Right cardiac atrium (tissue), 5 donors: Measurements from ENCODE around the gene HOXC11. TPM values are rescaled to one million over a fixed set of nuclear protein-coding genes. Genes with fewer than 3 reads are reported as not detected.

ENCODE experiments used
- ATAC-seq, 2 donors: fragments of 200-7000 bp; cut with Tn5 transposase; one replicate each; pipeline versions ENCODE4 v1.8.0 to v1.9.1; 2020; ENCODE audit warnings: moderate library complexity in 2 of 2, mild to moderate bottlenecking in 1 of 2
- DNase-seq, 3 donors: peaks; one replicate each; pipeline ENCODE4 v3.0.0-alpha.2; 2020
- H3K27ac ChIP-seq: one replicate; pipeline ENCODE4 v1.5.1; 2013; ENCODE audit warnings: mild to moderate bottlenecking, low read length, control low read depth, moderate library complexity
- H3K27me3 ChIP-seq: one replicate; pipeline ENCODE4 v1.6.1; 2013; ENCODE audit not compliant: control insufficient read depth, insufficient read depth
- H3K4me1 ChIP-seq: one replicate; pipeline ENCODE4 v1.6.1; 2013; ENCODE audit warnings: low read length; ENCODE audit not compliant: control insufficient read depth, insufficient read depth
- H3K4me3 ChIP-seq: one replicate; pipeline ENCODE4 v1.5.1; 2013; ENCODE audit warnings: low read length, control low read depth
- H3K9me3 ChIP-seq: one replicate; pipeline ENCODE4 v1.6.1; 2013; ENCODE audit warnings: low read length; ENCODE audit not compliant: control insufficient read depth
- WGBS: extraction: QIAGEN DNeasy Blood & Tissue Kit; methylation state at CpG from one replicate; pipeline ENCODE4 v1.1.7; 2013; 5-methylcytosine and 5-hydroxymethylcytosine counted together
- intact Hi-C, 4 donors: fragments of 100-400 bp; cut with DNase I; formaldehyde crosslinking; loops; one replicate each; pipeline versions ENCODE4 v1.11.0 to v1.14.0; 2022 to 2023
- polyA plus RNA-seq: library from polyadenylated mRNA; stranded (reverse); fragments of 200-250 nt; gene quantifications from one replicate; pipeline ENCODE4 v1.2.3, GENCODE V29; 2013
- total RNA-seq, 4 donors: library from RNA; stranded (reverse); fragmentation: NEBNext Ultra II Directional; extraction: Animal tissue kit (Norgen Biotek cat#: 25700); gene quantifications; one replicate each; pipeline ENCODE4 v1.2.1, GENCODE V29; 2021
- donor health status: healthy with polysubstance abuse.
- donor health status: DM: no; HTN: yes; CAD: no.
- donor health status: DM: no; HTN: no; CAD: no.
- donor health status: DM: no; HTN: yes; CAD: no; lungs with severe emphysema.
- donor health status: DM: yes; HTN: yes; CAD: no.

HOXC11 gene
- total and polyA plus RNA-seq, 5 donors = not detected

DNA sequence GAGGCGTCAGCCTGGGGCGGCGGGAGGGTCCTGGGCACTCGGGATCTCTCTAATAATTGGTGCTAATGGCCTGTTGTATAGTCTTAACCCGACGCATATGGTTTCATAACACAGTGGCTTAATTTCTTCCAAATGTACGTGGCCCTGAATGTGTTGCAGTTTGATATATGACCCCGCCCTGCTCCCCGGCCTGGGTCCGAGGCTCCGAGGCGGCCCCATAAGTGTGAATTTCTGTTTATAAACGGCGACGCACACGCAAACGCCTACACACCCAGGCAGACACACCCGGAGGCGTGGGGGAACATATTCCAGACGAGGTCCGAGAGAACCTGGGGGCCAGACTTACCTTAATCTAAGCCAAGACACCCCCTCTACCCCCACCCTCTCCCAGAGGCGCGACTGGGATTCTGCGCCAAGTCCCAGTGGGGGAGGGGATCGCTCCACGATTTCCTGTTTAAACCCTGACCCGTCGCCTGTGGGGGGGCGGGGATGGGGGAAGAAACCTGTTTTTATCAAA lies 45.6 kb downstream of the HOXC11 start:
- DNase-seq (peak in 2 of 3 donors; percentile 68 to 69), ATAC-seq (no peak)
- Histone ChIP-seq H3K9me3 (no peaks in the 10 kb centered on the region), H3K4me1 (no peaks in the 10 kb centered on the region), H3K4me3 (peak overlapping the region; percentile 53), H3K27me3 (no peaks in the 10 kb centered on the region), H3K27ac (no peak overlapping the region)
- intact Hi-C loops = loop anchor here in 1 of 4 donors (10.0 kb wide), 1 partner anchor 346 kb away; the partner anchor contains the start of gene GPR84
- WGBS = 41% methylated on average over 29 of the region's 29 CpGs

DNA sequence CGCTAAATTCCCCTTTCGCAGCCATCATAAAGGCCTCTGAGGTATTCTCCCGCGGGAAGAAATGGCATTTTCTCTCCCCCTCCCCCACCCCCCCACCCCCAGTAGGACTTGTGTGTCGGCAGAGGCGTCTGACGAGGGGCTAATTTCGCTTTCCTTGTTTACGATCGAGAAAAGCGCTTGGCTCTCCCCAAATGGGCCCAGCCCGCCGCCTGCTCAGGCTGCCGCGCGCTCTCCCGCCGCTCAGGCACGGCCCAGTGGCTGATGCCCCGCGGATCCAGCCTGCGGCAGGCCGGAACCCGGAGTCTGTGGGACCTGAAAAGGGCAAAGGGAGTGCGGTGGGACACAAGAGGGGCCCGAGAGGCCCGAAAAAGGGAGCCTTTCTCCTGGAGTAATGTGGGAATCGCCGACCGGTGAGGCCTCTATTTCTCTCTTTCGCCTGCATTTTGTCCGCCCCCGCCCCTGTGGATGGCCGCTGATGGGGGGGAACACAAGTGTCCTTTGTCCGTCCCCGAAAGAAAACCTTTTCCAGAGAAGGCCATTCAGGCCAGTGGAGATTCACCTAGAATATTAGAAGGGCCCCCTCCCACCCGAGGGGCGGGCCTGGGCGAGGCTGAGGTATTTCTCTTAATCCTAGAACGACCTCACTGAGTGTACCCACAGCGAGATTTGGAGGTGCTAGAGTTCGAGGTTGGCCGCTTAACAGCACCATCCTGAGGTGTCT lies 46.3 kb downstream of the HOXC11 start:
- ATAC-seq (no peak), DNase-seq (no peak)
- 41% methylated on average over 43 of the region's 43 CpGs for WGBS
- Histone ChIP-seq H3K4me3 (no peak overlapping the region), H3K4me1 (no peaks in the 10 kb centered on the region), H3K9me3 (no peaks in the 10 kb centered on the region), H3K27me3 (no peaks in the 10 kb centered on the region), H3K27ac (no peak overlapping the region)
- intact Hi-C loops = loop anchor here in 1 of 4 donors (10.0 kb wide), 1 partner anchor 346 kb away; the partner anchor contains the start of gene GPR84

DNA sequence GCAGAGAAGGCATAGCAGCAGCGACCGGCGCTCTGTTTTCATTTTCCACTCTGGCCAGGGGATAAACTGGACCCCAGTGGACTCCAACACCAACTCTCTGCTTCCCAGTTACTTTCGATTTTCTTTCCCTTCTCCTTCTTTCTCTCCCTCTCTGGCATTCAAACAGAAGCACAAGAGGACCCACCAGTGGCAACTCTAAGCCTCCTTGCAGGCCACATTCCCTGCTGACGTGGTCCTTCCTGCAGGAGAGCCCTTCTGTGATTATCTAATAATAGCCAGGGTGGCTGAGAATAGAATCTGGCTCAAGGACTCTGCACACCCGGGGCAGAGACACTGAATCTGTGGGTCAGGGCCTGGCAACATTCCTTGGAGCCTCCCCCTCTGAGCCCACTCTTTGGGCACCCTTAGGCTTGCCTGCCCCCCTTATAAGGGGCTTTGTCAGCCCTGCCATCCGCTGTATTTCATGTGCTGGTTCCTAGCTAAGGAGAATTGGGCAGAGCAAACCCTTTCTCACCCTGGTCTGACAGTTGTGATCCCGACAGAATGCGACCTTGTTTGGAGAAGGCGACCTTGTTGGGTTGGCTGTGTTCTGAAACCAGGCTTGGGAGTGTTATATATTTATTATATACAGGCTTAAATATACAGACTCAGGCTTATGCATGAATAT lies 47.1 kb downstream of the HOXC11 start:
- ATAC-seq = peak; percentile 53
- no peak overlapping the region for H3K4me3 ChIP-seq
- whole genome bisulfite sequencing = 33% methylated on average over 10 of the region's 10 CpGs
- peak overlapping the region; percentile 38 for H3K27ac ChIP-seq
- intact Hi-C loops = loop anchor here in 1 of 4 donors (10.0 kb wide), 1 partner anchor 345 kb away; the partner anchor contains the start of gene GPR84
- no peaks in the 10 kb centered on the region for H3K27me3 ChIP-seq
- no peaks in the 10 kb centered on the region for H3K4me1 ChIP-seq
- no peaks in the 10 kb centered on the region for H3K9me3 ChIP-seq
- DNase-seq = no peak

DNA sequence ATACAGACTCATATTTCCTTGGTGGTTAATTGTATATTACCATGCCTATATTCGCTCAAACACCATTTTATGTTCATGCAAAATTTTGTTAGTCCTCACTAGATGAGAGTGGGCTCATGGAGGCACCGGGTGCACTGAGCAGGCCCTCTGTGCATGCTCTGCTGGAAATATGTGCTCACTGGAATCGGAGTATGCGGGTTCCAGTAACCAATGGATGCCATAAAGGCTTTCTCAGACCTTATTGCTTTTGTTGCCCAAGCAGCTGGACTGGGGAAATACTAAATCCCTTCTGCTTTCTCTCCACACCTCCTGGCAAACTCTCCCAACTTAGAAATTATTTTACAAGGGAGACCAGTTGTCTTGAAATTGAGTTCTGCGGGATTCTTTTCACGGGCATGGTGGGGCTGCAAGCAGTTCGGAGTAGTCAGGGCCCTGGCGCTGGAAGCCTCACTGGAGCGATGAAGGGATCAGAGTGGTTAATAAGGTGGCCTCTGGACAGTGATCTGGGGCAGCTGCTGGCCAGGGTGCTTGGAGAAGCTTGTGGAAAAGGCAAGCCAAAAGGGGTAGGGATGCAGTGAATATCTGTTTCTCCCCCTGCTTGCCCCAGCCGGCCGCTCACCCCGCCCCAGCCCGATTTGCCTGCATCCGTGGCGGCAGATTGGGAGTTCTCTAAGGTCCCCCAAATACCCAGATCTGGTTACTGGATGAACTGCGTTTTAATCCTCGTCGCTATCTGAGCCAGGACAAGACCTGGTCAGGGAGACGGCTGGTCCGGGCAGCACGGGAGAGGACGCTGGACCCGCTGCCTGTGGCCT lies 47.9 kb downstream of the HOXC11 start:
- Histone ChIP-seq H3K4me1 (no peaks in the 10 kb centered on the region), H3K4me3 (no peak overlapping the region), H3K9me3 (no peaks in the 10 kb centered on the region), H3K27ac (no peak overlapping the region), H3K27me3 (no peaks in the 10 kb centered on the region)
- intact Hi-C loops = no loop called here
- no peak for ATAC-seq
- DNase-seq = no peak
- 58% methylated on average over 23 of the region's 23 CpGs for WGBS

DNA sequence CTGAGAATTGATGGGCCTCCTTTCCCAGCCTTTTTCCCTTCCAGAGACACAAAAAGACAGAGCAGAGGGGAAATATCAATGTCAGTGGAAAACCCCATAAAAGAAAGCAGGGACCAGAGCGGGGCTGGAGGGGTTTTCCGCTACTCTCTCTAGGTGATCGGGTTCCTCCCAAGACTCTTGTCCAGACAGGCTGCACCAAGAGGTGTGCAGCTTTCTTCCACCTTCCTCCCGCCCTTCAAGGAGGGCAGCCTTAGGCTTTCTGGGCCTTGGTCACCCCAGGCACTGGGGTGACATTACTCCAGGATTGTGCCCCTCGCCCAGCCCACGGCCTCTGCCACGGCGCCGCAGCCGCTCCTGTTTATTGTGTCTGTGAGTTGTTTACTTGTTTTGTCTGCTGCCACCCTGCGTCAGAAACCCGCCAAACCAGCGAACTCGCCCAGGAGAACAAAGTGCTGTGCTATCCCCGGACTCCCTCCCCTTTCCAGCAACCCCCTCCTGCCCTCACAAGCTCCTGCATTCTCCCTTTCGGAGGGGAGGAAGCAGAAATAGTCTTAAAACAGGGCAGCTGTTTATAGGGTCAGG lies 48.6 kb downstream of the HOXC11 start:
- no peak for ATAC-seq
- 43% methylated on average over 16 of the region's 16 CpGs for WGBS
- no peaks in the 10 kb centered on the region for H3K27me3 ChIP-seq
- intact Hi-C loops = no loop called here
- no peak overlapping the region for H3K27ac ChIP-seq
- no peaks in the 10 kb centered on the region for H3K4me1 ChIP-seq
- H3K9me3 ChIP-seq = no peaks in the 10 kb centered on the region
- H3K4me3 ChIP-seq = no peak overlapping the region
- DNase-seq = no peak

DNA sequence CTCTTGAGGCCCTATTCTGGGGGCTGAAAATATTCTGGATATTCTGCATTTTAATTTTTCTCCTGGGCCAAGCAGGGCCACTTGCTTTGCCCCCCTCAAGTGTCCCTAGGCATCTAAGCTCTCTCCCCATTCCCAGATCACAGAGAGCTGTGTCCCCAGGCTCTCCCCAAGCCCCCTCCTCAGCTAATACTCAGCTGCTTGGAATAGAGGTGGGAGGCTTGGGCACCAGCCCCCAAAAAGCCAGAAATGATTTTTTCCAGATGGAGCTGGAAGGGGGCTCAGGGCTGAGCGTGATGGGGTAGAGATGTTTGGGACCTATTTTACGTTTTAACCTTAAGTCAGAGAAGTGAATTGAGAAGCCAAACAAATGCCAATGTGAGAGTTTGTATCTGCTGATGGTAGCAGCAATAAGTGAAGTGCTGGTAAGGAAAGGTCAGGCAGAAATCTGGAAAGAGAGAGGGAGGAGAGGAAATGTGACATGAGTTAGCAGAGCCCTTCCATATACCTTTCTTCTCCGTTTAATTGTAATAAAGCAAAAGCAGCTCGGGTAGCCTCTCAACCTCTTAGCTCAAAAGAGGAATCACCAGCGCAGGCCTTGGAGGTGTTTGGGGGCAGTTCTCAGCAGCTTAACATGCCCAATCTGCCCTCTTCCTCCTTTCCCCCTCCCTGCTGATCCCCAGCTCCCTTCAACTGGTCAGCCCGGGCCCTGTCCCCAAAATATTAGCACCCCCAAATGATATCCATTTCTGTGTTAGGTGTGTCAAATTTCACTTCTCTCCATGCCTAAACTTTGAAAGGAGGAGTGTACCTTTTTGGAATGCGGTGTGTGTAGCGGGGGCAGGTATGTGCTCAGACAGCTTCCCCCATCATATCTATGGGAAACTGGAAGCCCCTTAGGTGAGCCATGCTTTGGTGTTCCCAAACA lies 50.3 kb downstream of the HOXC11 start:
- 44% methylated on average over 8 of the region's 8 CpGs for WGBS
- no peak overlapping the region for H3K27ac ChIP-seq
- H3K4me1 ChIP-seq = no peaks in the 10 kb centered on the region
- H3K9me3 ChIP-seq = no peaks in the 10 kb centered on the region
- intact Hi-C loops = no loop called here
- H3K4me3 ChIP-seq = no peak overlapping the region
- no peaks in the 10 kb centered on the region for H3K27me3 ChIP-seq
- DNase-seq (no peak), ATAC-seq (no peak)

DNA sequence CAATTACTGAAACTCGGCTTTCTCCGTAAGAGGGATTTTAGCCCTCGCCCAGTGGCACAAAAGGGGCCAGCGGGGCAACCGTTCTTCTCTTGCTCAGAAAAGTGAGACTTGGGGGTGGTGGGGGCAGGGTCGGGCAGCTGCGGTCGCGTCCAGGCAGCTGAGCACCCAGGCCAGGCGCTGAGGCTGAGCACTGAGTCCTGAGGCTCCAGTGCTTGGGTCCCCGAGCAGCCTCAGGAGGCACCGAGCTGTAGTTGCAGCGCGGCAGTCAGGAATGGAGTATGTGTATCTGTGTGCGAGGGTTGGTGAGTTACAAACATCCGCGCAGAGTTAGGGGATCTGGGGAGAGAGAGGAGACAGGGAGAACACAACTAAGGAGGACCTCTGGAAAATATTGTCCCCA lies 51.2 kb downstream of the HOXC11 start:
- H3K9me3 ChIP-seq = no peaks in the 10 kb centered on the region
- DNase-seq = no peak
- no peaks in the 10 kb centered on the region for H3K27me3 ChIP-seq
- peaks cover 1% of the 10 kb centered on the region for H3K4me1 ChIP-seq
- H3K27ac ChIP-seq = no peak overlapping the region
- ATAC-seq = no peak
- no peak overlapping the region for H3K4me3 ChIP-seq
- intact Hi-C loops = no loop called here
- 31% methylated on average over 17 of the region's 17 CpGs for WGBS

DNA sequence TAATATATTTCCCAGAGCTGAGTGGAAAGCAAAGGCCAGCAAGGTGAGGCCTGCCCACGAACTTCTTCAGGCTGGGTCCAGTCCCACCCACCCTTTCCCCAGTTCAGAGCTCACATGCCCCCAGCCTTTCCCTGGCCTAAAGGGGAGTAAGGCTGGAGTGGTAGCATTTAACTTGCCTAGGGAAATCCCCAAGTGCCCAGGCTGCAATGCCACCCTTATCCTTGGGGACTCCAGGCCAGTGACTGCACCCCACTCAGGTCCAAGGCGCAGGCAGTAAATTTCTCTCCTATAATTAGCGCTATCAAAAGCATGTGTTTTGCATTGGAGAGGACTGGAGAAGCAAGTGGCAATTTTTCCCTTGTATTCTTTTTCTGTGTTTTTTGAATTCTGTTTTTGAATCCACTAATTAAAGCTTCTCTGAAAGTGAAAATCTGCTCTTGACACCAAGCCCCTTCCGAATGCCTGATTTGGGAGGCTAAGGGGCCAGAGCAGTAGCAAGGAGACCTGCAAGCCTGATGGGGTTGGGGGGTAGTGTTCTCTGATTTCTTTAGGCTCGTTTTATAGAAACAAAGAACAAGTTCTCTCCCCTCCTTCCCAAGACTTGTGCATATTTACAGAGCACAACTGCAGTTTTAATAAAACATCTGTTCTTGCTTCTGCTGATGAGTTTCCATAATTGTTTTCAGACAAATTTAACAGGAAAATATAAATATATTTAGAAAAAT lies 51.8 kb downstream of the HOXC11 start:
- Histone ChIP-seq H3K27ac (no peak overlapping the region), H3K4me3 (no peak overlapping the region), H3K27me3 (no peaks in the 10 kb centered on the region), H3K4me1 (peaks cover 1% of the 10 kb centered on the region), H3K9me3 (no peaks in the 10 kb centered on the region)
- DNase-seq = no peak
- 36% methylated on average over 5 of the region's 5 CpGs for WGBS
- intact Hi-C loops = no loop called here
- ATAC-seq = no peak

DNA sequence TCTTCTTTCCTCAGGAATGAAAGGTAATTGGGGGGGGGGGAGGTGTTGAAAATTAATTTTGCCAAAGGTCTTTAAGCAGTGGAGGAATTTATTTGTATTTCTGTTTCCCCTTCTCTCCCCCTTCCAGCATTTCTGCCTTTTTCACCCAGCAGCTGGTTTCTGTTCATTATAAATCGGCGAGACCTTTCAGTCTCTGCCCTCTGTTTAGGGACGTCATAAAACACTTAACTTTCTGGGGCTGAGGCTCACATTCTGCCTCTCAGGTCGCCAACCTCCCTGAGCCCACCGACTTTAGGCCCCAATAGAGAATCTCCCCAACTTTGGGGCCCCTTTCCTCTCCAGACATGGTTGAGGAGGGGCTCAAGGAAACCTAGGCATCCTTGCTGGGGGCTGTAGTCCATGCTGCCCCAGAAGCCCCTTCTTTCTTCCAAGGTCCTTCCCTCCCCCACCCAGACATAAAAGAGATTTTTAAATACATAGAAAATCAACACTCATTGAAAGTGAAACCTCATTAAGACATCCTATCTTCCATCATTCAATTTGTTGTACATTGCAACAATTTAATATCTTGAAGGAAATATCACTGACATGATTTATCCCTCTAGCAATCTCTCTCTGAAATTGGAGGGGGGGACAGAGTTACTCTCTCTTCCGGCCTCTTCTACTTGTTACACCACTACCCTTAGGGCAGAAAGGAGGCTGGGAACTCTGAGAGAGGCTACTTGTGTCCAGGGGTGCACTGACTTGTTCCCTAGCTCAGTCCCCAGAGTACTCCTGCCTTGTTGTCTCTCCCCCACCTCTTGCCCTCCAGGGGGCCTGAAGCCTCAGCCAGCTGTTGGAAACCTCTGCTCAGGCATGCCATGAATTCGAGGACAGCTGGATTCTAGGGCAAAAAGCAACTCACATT lies 52.8 kb downstream of the HOXC11 start:
- peaks cover 1% of the 10 kb centered on the region for H3K4me1 ChIP-seq
- intact Hi-C loops = no loop called here
- no peaks in the 10 kb centered on the region for H3K27me3 ChIP-seq
- H3K4me3 ChIP-seq = no peak overlapping the region
- no peaks in the 10 kb centered on the region for H3K9me3 ChIP-seq
- no peak for ATAC-seq
- 21% methylated on average over 7 of the region's 7 CpGs for WGBS
- no peak for DNase-seq
- H3K27ac ChIP-seq = no peak overlapping the region
